Activated CD4-positive, alpha-beta memory T cell treated with anti-CD3 and anti-CD28 coated beads for 36 hours (primary cell): ENCODE results near the gene ACSL3. TPM values are rescaled to one million over a fixed set of nuclear protein-coding genes. Genes with fewer than 3 reads are reported as not detected.

ENCODE experiments used
- total RNA-seq, 2 experiments: library from RNA; stranded (reverse); gene quantifications; one replicate each; pipeline ENCODE4 v1.2.3, GENCODE V29; 2021

ACSL3 gene
- total RNA-seq, 2 experiments from 2014 or later, result 48.7 to 57.2 TPM

Other genes starting within 250 kb of the ACSL3 start
- 10 to 100 TPM; 40.3 to 41.4 TPM for gene FARSB, start 204.9 kb upstream of the ACSL3 start, total RNA-seq
- gene MOGAT1, start 189.4 kb upstream of the ACSL3 start, total RNA-seq, result not detected
- not detected for gene KCNE4, start 191.2 kb downstream of the ACSL3 start, total RNA-seq